Thyroid gland (tissue), 4 donors: ENCODE results near the gene DLX4. TPM values are rescaled to one million over a fixed set of nuclear protein-coding genes. Genes with fewer than 3 reads are reported as not detected.
A peak's percentile ranks its signal among the peaks of the same experiment; 100 is the strongest.

Source experiments
- DNase-seq, 2 donors: peaks; one replicate each; pipeline ENCODE4 v3.0.0-alpha.2; 2019
- H3K27ac ChIP-seq, 3 donors: fragments of 200-600 bp; sonication (generic); 1 replicate in 2 of 3; 2 replicates in 1 of 3; pipeline ENCODE4 v1.5.1; 2016 to 2019; ENCODE audit warnings: mild to moderate bottlenecking in 1 of 3, moderate library complexity in 1 of 3
- H3K27me3 ChIP-seq: fragments of 200-600 bp; sonication (generic); one replicate; pipeline ENCODE4 v1.5.1; 2019
- H3K36me3 ChIP-seq, 2 donors: fragments of 200-600 bp; sonication (generic); one replicate each; pipeline ENCODE4 v1.5.1; 2016 to 2019
- H3K4me1 ChIP-seq, 2 donors: fragments of 200-600 bp; sonication (generic); one replicate each; pipeline ENCODE4 v1.5.1; 2017 to 2019
- H3K4me3 ChIP-seq, 3 donors: fragments of 200-600 bp; sonication (generic); replicated peaks in 1 of 3; 1 replicate in 2 of 3; 2 replicates in 1 of 3; pipeline ENCODE4 v1.5.1; 2016; ENCODE audit warnings: mild to moderate bottlenecking in 1 of 3
- H3K9me3 ChIP-seq: fragments of 200-600 bp; sonication (generic); one replicate; pipeline ENCODE4 v1.5.1; 2017
- CTCF ChIP-seq, 6 experiments: fragments of 200-600 bp in 3 of 6; fragments of 450-650 bp in 3 of 6; sonication (generic) in 3 of 6; IDR thresholded peaks; one replicate each; pipeline ENCODE4 v1.5.1; 2016 to 2019; ENCODE audit warnings: antibody characterized with exemption in 6 of 6, mild to moderate bottlenecking in 2 of 6, inconsistent platforms in 1 of 6, moderate library complexity in 1 of 6
- POLR2A ChIP-seq, 2 donors: fragments of 450-650 bp; IDR thresholded peaks; one replicate each; pipeline ENCODE4 v1.6.1; 2017; ENCODE audit warnings: antibody characterized with exemption in 2 of 2, mild to moderate bottlenecking in 2 of 2, moderate library complexity in 1 of 2
- WGBS, 2 donors: methylation state at CpG; one replicate each; pipeline ENCODE4 v1.1.5; 2017; 5-methylcytosine and 5-hydroxymethylcytosine counted together
- intact Hi-C: fragments of 100-400 bp; cut with DNase I; formaldehyde crosslinking; loops from one replicate; pipeline ENCODE4 v1.15.1; 2023
- total RNA-seq, 4 donors: library from RNA; depleted of rRNA; stranded (reverse); fragments of >200 nt; gene quantifications; one replicate each; pipeline ENCODE4 v1.2.3, GENCODE V29; 2016

The DLX4 gene
- total RNA-seq, 4 donors from 2014 or later, result 0.56 to 1.2 TPM; not detected in 2

GRCh38 chr17:49990921-49991320 is 21.9 kb downstream of the DLX4 start:
- H3K36me3 ChIP-seq, result no peaks in the 10 kb centered on the region
- TF ChIP-seq CTCF (IDR thresholded peaks at IDR 0.05) (no peak), POLR2A (IDR thresholded peaks at IDR 0.05) (no peak)
- H3K4me1 ChIP-seq, result peaks cover 22 to 42% of the 10 kb centered on the region in 2 donors
- H3K27me3 ChIP-seq, result no peaks in the 10 kb centered on the region
- no peaks in the 10 kb centered on the region for H3K9me3 ChIP-seq
- no peak overlapping the region for H3K4me3 ChIP-seq
- WGBS, 2 donors, result 91 to 95% methylated on average over 8 of the region's 8 CpGs
- no peak overlapping the region for H3K27ac ChIP-seq
- intact Hi-C loops, result loop anchor here (10.0 kb wide), 1 partner anchor 296 kb away; no protein-coding TSS in a partner anchor
- DNase-seq, result no peak

GRCh38 chr17:49991409-49991808 is 22.4 kb downstream of the DLX4 start:
- DNase-seq, result no peak
- Histone ChIP-seq H3K36me3 (no peaks in the 10 kb centered on the region), H3K27me3 (no peaks in the 10 kb centered on the region), H3K4me3 (no peak overlapping the region), H3K4me1 (peaks cover 25 to 45% of the 10 kb centered on the region in 2 donors), H3K27ac (no peak overlapping the region), H3K9me3 (no peaks in the 10 kb centered on the region)
- TF ChIP-seq CTCF (IDR thresholded peaks at IDR 0.05), result no peak
- no peak for TF ChIP-seq POLR2A (IDR thresholded peaks at IDR 0.05)
- intact Hi-C loops, result loop anchor here (10.0 kb wide), 1 partner anchor 297 kb away; no protein-coding TSS in a partner anchor
- WGBS, 2 donors, result 92 to 94% methylated on average over 12 to 13 of the region's 14 CpGs

- Histone ChIP-seq H3K27ac (no peak overlapping the region), H3K36me3 (no peaks in the 10 kb centered on the region), H3K4me1 (peaks cover 32 to 54% of the 10 kb centered on the region in 2 donors), H3K9me3 (no peaks in the 10 kb centered on the region), H3K4me3 (no peak overlapping the region), H3K27me3 (no peaks in the 10 kb centered on the region)
- TF ChIP-seq POLR2A (IDR thresholded peaks at IDR 0.05) (no peak), CTCF (IDR thresholded peaks at IDR 0.05) (no peak)
- intact Hi-C loops, result loop anchor here (10.0 kb wide), 1 partner anchor 298 kb away; no protein-coding TSS in a partner anchor
- 81 to 88% methylated on average over 13 of the region's 13 CpGs for WGBS, 2 donors
- no peak for DNase-seq
Observed at GRCh38 chr17:49992191-49992932, 23.4 kb downstream of the DLX4 start.

- no peak for DNase-seq
- Histone ChIP-seq H3K4me1 (peaks cover 30 to 53% of the 10 kb centered on the region in 2 donors), H3K4me3 (peak overlapping the region in 1 of 3 donors; percentile 46), H3K36me3 (no peaks in the 10 kb centered on the region), H3K9me3 (no peaks in the 10 kb centered on the region), H3K27me3 (no peaks in the 10 kb centered on the region), H3K27ac (peak overlapping the region in 1 of 3 donors; percentile 20)
- intact Hi-C loops, result loop anchor here (10.0 kb wide), 1 partner anchor 298 kb away; no protein-coding TSS in a partner anchor
- WGBS, 2 donors, result 24 to 27% methylated on average over 10 to 20 of the region's 23 CpGs
- no peak for TF ChIP-seq POLR2A (IDR thresholded peaks at IDR 0.05)
- TF ChIP-seq CTCF (IDR thresholded peaks at IDR 0.05), result no peak
Observed at GRCh38 chr17:49992933-49993422, 24.0 kb downstream of the DLX4 start.
